Measurements from ENCODE around the gene PPP2R2C. TPM values are rescaled to one million over a fixed set of nuclear protein-coding genes. Genes with fewer than 3 reads are reported as not detected.

The PPP2R2C gene
- total RNA-seq, 4 donors from 2014 or later, result 50.7 to 81.3 (median 62.0) TPM

- DNase-seq (ENCODE audit: low spot score in 2 of 2), result no peak
- intact Hi-C loops (cut with DNase I; ENCODE audit: low total_unique reads), result no loop called here
- no peak for TF ChIP-seq POLR2A (IDR thresholded peaks at IDR 0.05)
- no peak for TF ChIP-seq CTCF (IDR thresholded peaks at IDR 0.05)
- H3K4me3 ChIP-seq (ENCODE audit: low read depth, poor library complexity, severe bottlenecking), result no peak overlapping the region
- WGBS, 2 donors, result 59 to 70% methylated on average over 10 of the region's 10 CpGs
Observed at GRCh38 chr4:6368096-6368495, 104.3 kb downstream of the PPP2R2C start.

- no peak for TF ChIP-seq POLR2A (IDR thresholded peaks at IDR 0.05)
- intact Hi-C loops (cut with DNase I; ENCODE audit: low total_unique reads), result no loop called here
- no peak for DNase-seq (ENCODE audit: low spot score in 2 of 2)
- H3K4me3 ChIP-seq (ENCODE audit: low read depth, poor library complexity, severe bottlenecking), result no peak overlapping the region
- WGBS, 2 donors, result 49 to 54% methylated on average over 8 of the region's 8 CpGs
Observed at GRCh38 chr4:6367371-6367851, 105.0 kb downstream of the PPP2R2C start.

GRCh38 chr4:6366581-6366980 is 105.8 kb downstream of the PPP2R2C start:
- intact Hi-C loops (cut with DNase I; ENCODE audit: low total_unique reads), result no loop called here
- no peak overlapping the region for H3K4me3 ChIP-seq (ENCODE audit: low read depth, poor library complexity, severe bottlenecking)
- 86 to 91% methylated on average over 5 of the region's 5 CpGs for WGBS, 2 donors
- TF ChIP-seq POLR2A (IDR thresholded peaks at IDR 0.05), result no peak
- TF ChIP-seq CTCF (IDR thresholded peaks at IDR 0.05), result no peak
- DNase-seq (ENCODE audit: low spot score in 2 of 2), result no peak

GRCh38 chr4:6365545-6366086 is 106.8 kb downstream of the PPP2R2C start:
- TF ChIP-seq CTCF (IDR thresholded peaks at IDR 0.05), result no peak
- intact Hi-C loops (cut with DNase I; ENCODE audit: low total_unique reads), result no loop called here
- WGBS, 2 donors, result 81 to 82% methylated on average over 13 of the region's 13 CpGs

GRCh38 chr4:6364581-6364980 is 107.8 kb downstream of the PPP2R2C start:
- intact Hi-C loops (cut with DNase I; ENCODE audit: low total_unique reads), result no loop called here

More at GRCh38 chr4:6365545-6366086, 106.8 kb downstream of the PPP2R2C start:
- DNase-seq (ENCODE audit: low spot score in 2 of 2), result no peak
- no peak overlapping the region for H3K4me3 ChIP-seq (ENCODE audit: low read depth, poor library complexity, severe bottlenecking)

GRCh38 chr4:6364146-6364545 is 108.3 kb downstream of the PPP2R2C start:
- intact Hi-C loops (cut with DNase I; ENCODE audit: low total_unique reads), result no loop called here
- WGBS, 2 donors, result 77 to 79% methylated on average over 6 of the region's 6 CpGs
- no peak for DNase-seq (ENCODE audit: low spot score in 2 of 2)
- no peak overlapping the region for H3K4me3 ChIP-seq (ENCODE audit: low read depth, poor library complexity, severe bottlenecking)
- no peak for TF ChIP-seq CTCF (IDR thresholded peaks at IDR 0.05)
- TF ChIP-seq POLR2A (IDR thresholded peaks at IDR 0.05), result no peak

More at GRCh38 chr4:6364581-6364980, 107.8 kb downstream of the PPP2R2C start:
- no peak overlapping the region for H3K4me3 ChIP-seq (ENCODE audit: low read depth, poor library complexity, severe bottlenecking)
- no peak for DNase-seq (ENCODE audit: low spot score in 2 of 2)
- no peak for TF ChIP-seq CTCF (IDR thresholded peaks at IDR 0.05)
- TF ChIP-seq POLR2A (IDR thresholded peaks at IDR 0.05), result no peak
- WGBS, 2 donors, result 84 to 93% methylated on average over 8 of the region's 8 CpGs
